ENCODE results near the gene IFNGR2. TPM values are rescaled to one million over a fixed set of nuclear protein-coding genes. Genes with fewer than 3 reads are reported as not detected.

IFNGR2 gene
- total and polyA plus RNA-seq, 5 donors from 2014 or later = 10.2 to 37.2 (median 22.8) TPM

- DNase-seq (no peak), ATAC-seq (ENCODE audit: low read depth in 2 of 2) (no peak)
- Histone ChIP-seq H3K27ac (ENCODE audit: insufficient read depth, low read length, poor library complexity, severe bottlenecking) (no peak overlapping the region), H3K9me3 (ENCODE audit: control insufficient read depth in 2 of 2, low read length in 2 of 2) (no peaks in the 10 kb centered on the region), H3K4me3 (ENCODE audit: low read depth, low read length) (no peak overlapping the region), H3K36me3 (ENCODE audit: control insufficient read depth, insufficient read depth, low read length) (no peaks in the 10 kb centered on the region), H3K27me3 (ENCODE audit: control insufficient read depth, insufficient read depth, low read length) (no peaks in the 10 kb centered on the region), H3K4me1 (ENCODE audit: control insufficient read depth, insufficient read depth, low read length, poor library complexity, severe bottlenecking) (peaks cover 42% of the 10 kb centered on the region)
- Mint-ChIP-seq H3K36me3 (no peaks in the 10 kb centered on the region), H3K27ac (no peak overlapping the region), H3K9me3 (no peaks in the 10 kb centered on the region), H3K4me3 (peak overlapping the region in 1 of 4 donors; percentile 15), H3K4me1 (peaks cover 8 to 51% (median 37%) of the 10 kb centered on the region in 4 donors), H3K27me3 (peaks cover 41% of the 10 kb centered on the region)
Measured at GRCh38 chr21:33386222-33386784, 16.9 kb upstream of the IFNGR2 start.

- peaks cover 32% of the 10 kb centered on the region for H3K4me1 ChIP-seq (ENCODE audit: control insufficient read depth, insufficient read depth, low read length, poor library complexity, severe bottlenecking)
- Mint-ChIP-seq H3K9me3 (peaks cover 0 to under 1% (median 0%) of the 10 kb centered on the region in 7 donors), H3K36me3 (no peaks in the 10 kb centered on the region), H3K27ac (peak overlapping the region in 1 of 3 donors; percentile 32), H3K4me3 (no peak overlapping the region), H3K27me3 (peaks cover 51% of the 10 kb centered on the region), H3K4me1 (peaks cover 8 to 41% (median 34%) of the 10 kb centered on the region in 4 donors)
- no peak overlapping the region for H3K27ac ChIP-seq (ENCODE audit: insufficient read depth, low read length, poor library complexity, severe bottlenecking)
- H3K36me3 ChIP-seq (ENCODE audit: control insufficient read depth, insufficient read depth, low read length) = no peaks in the 10 kb centered on the region
- no peaks in the 10 kb centered on the region for H3K27me3 ChIP-seq (ENCODE audit: control insufficient read depth, insufficient read depth, low read length)
- H3K4me3 ChIP-seq (ENCODE audit: low read depth, low read length) = no peak overlapping the region
- DNase-seq (no peak), ATAC-seq (ENCODE audit: low read depth in 2 of 2) (no peak)
- no peaks in the 10 kb centered on the region for H3K9me3 ChIP-seq (ENCODE audit: control insufficient read depth in 2 of 2, low read length in 2 of 2)
Measured at GRCh38 chr21:33387294-33387693, 15.9 kb upstream of the IFNGR2 start.

- Histone ChIP-seq H3K4me3 (ENCODE audit: low read depth, low read length) (no peak overlapping the region), H3K4me1 (ENCODE audit: control insufficient read depth, insufficient read depth, low read length, poor library complexity, severe bottlenecking) (peaks cover 23% of the 10 kb centered on the region), H3K36me3 (ENCODE audit: control insufficient read depth, insufficient read depth, low read length) (no peaks in the 10 kb centered on the region), H3K27ac (ENCODE audit: insufficient read depth, low read length, poor library complexity, severe bottlenecking) (no peak overlapping the region), H3K9me3 (ENCODE audit: control insufficient read depth in 2 of 2, low read length in 2 of 2) (no peaks in the 10 kb centered on the region), H3K27me3 (ENCODE audit: control insufficient read depth, insufficient read depth, low read length) (no peaks in the 10 kb centered on the region)
- H3K9me3 Mint-ChIP-seq = peaks cover 0 to 1% (median 0%) of the 10 kb centered on the region in 7 donors
- ATAC-seq (ENCODE audit: low read depth in 2 of 2) = no peak
- H3K27ac Mint-ChIP-seq = no peak overlapping the region
- H3K4me1 Mint-ChIP-seq = peaks cover 8 to 32% (median 27%) of the 10 kb centered on the region in 4 donors
- H3K27me3 Mint-ChIP-seq = peaks cover 48% of the 10 kb centered on the region
- H3K4me3 Mint-ChIP-seq = no peak overlapping the region
- DNase-seq = no peak
- H3K36me3 Mint-ChIP-seq = peaks cover 3% of the 10 kb centered on the region
Measured at GRCh38 chr21:33388188-33388587, 15.0 kb upstream of the IFNGR2 start.

GRCh38 chr21:33390479-33390878 is 12.7 kb upstream of the IFNGR2 start:
- H3K27ac ChIP-seq (ENCODE audit: insufficient read depth, low read length, poor library complexity, severe bottlenecking) = no peak overlapping the region
- peaks cover 0 to 10% (median 7%) of the 10 kb centered on the region in 4 donors for H3K4me1 Mint-ChIP-seq

GRCh38 chr21:33391656-33392055 is 11.6 kb upstream of the IFNGR2 start:
- Mint-ChIP-seq H3K36me3 (peaks cover 3% of the 10 kb centered on the region), H3K27me3 (peaks cover 30% of the 10 kb centered on the region), H3K27ac (no peak overlapping the region), H3K9me3 (peaks cover 0 to 1% (median 0%) of the 10 kb centered on the region in 7 donors), H3K4me3 (no peak overlapping the region), H3K4me1 (peaks cover 0 to 7% (median 4%) of the 10 kb centered on the region in 4 donors)
- ATAC-seq (ENCODE audit: low read depth in 2 of 2) = no peak
- no peak overlapping the region for H3K4me3 ChIP-seq (ENCODE audit: low read depth, low read length)
- no peaks in the 10 kb centered on the region for H3K27me3 ChIP-seq (ENCODE audit: control insufficient read depth, insufficient read depth, low read length)
- H3K9me3 ChIP-seq (ENCODE audit: control insufficient read depth in 2 of 2, low read length in 2 of 2) = no peaks in the 10 kb centered on the region
- DNase-seq = no peak
- H3K36me3 ChIP-seq (ENCODE audit: control insufficient read depth, insufficient read depth, low read length) = no peaks in the 10 kb centered on the region
- no peak overlapping the region for H3K27ac ChIP-seq (ENCODE audit: insufficient read depth, low read length, poor library complexity, severe bottlenecking)
- H3K4me1 ChIP-seq (ENCODE audit: control insufficient read depth, insufficient read depth, low read length, poor library complexity, severe bottlenecking) = no peaks in the 10 kb centered on the region

More at GRCh38 chr21:33390479-33390878, 12.7 kb upstream of the IFNGR2 start:
- Mint-ChIP-seq H3K4me3 (no peak overlapping the region), H3K9me3 (peaks cover 0 to 1% (median 0%) of the 10 kb centered on the region in 7 donors), H3K27ac (no peak overlapping the region), H3K27me3 (peaks cover 39% of the 10 kb centered on the region), H3K36me3 (peaks cover 3% of the 10 kb centered on the region)
- H3K4me3 ChIP-seq (ENCODE audit: low read depth, low read length) = no peak overlapping the region
- no peak for ATAC-seq (ENCODE audit: low read depth in 2 of 2)
- H3K36me3 ChIP-seq (ENCODE audit: control insufficient read depth, insufficient read depth, low read length) = no peaks in the 10 kb centered on the region
- peaks cover under 1% of the 10 kb centered on the region for H3K4me1 ChIP-seq (ENCODE audit: control insufficient read depth, insufficient read depth, low read length, poor library complexity, severe bottlenecking)
- DNase-seq = no peak
- H3K27me3 ChIP-seq (ENCODE audit: control insufficient read depth, insufficient read depth, low read length) = no peaks in the 10 kb centered on the region
- H3K9me3 ChIP-seq (ENCODE audit: control insufficient read depth in 2 of 2, low read length in 2 of 2) = no peaks in the 10 kb centered on the region

- Mint-ChIP-seq H3K27me3 (peaks cover 30% of the 10 kb centered on the region), H3K36me3 (peaks cover 3% of the 10 kb centered on the region), H3K27ac (no peak overlapping the region), H3K9me3 (peaks cover 0 to 1% (median 0%) of the 10 kb centered on the region in 7 donors), H3K4me1 (peaks cover 0 to 7% (median 4%) of the 10 kb centered on the region in 4 donors), H3K4me3 (no peak overlapping the region)
- no peaks in the 10 kb centered on the region for H3K4me1 ChIP-seq (ENCODE audit: control insufficient read depth, insufficient read depth, low read length, poor library complexity, severe bottlenecking)
- H3K27ac ChIP-seq (ENCODE audit: insufficient read depth, low read length, poor library complexity, severe bottlenecking) = no peak overlapping the region
- no peak for DNase-seq
- ATAC-seq (ENCODE audit: low read depth in 2 of 2) = no peak
- H3K9me3 ChIP-seq (ENCODE audit: control insufficient read depth in 2 of 2, low read length in 2 of 2) = no peaks in the 10 kb centered on the region
- H3K27me3 ChIP-seq (ENCODE audit: control insufficient read depth, insufficient read depth, low read length) = no peaks in the 10 kb centered on the region
- H3K4me3 ChIP-seq (ENCODE audit: low read depth, low read length) = no peak overlapping the region
- H3K36me3 ChIP-seq (ENCODE audit: control insufficient read depth, insufficient read depth, low read length) = no peaks in the 10 kb centered on the region
Measured at GRCh38 chr21:33392284-33392985, 10.8 kb upstream of the IFNGR2 start.

GRCh38 chr21:33393348-33393747 is 9.9 kb upstream of the IFNGR2 start:
- H3K9me3 ChIP-seq (ENCODE audit: control insufficient read depth in 2 of 2, low read length in 2 of 2) = no peaks in the 10 kb centered on the region
- no peaks in the 10 kb centered on the region for H3K36me3 ChIP-seq (ENCODE audit: control insufficient read depth, insufficient read depth, low read length)
- Mint-ChIP-seq H3K27ac (no peak overlapping the region), H3K9me3 (peaks cover 0 to 1% (median 0%) of the 10 kb centered on the region in 7 donors), H3K4me3 (no peak overlapping the region), H3K27me3 (peaks cover 27% of the 10 kb centered on the region), H3K36me3 (peaks cover 3% of the 10 kb centered on the region), H3K4me1 (peaks cover 0 to 6% (median 3%) of the 10 kb centered on the region in 4 donors)
- ATAC-seq (ENCODE audit: low read depth in 2 of 2) (no peak), DNase-seq (no peak)
- no peaks in the 10 kb centered on the region for H3K27me3 ChIP-seq (ENCODE audit: control insufficient read depth, insufficient read depth, low read length)
- no peak overlapping the region for H3K27ac ChIP-seq (ENCODE audit: insufficient read depth, low read length, poor library complexity, severe bottlenecking)
- H3K4me1 ChIP-seq (ENCODE audit: control insufficient read depth, insufficient read depth, low read length, poor library complexity, severe bottlenecking) = no peaks in the 10 kb centered on the region
- no peak overlapping the region for H3K4me3 ChIP-seq (ENCODE audit: low read depth, low read length)
